OCI-LY1 (cell line): Measurements from ENCODE around the gene MLF2.

ENCODE experiments used
- H2AFZ ChIP-seq: fragments of 200-600 bp; sonication (generic), shearing (Covaris generic); 2 replicates; pipeline ENCODE4 v1.6.0; 2014; ENCODE audit warnings: antibody characterized with exemption, mild to moderate bottlenecking, low read length
- H3F3A ChIP-seq: fragments of 200-600 bp; sonication (generic), shearing (Covaris generic); 2 replicates; pipeline ENCODE4 v1.6.0; 2014; ENCODE audit warnings: mild to moderate bottlenecking, antibody characterized with exemption, low read length, moderate library complexity; ENCODE audit not compliant: insufficient read depth
- H3K27ac ChIP-seq: fragments of 200-600 bp; sonication (generic); 2 replicates; pipeline ENCODE4 v1.5.1; 2014; ENCODE audit warnings: low read length, mixed run types, mild to moderate bottlenecking, low read depth; ENCODE audit not compliant: poor library complexity, severe bottlenecking
- H3K27me3 ChIP-seq: fragments of 200-600 bp; sonication (generic); 2 replicates; pipeline ENCODE4 v1.6.0; 2014; ENCODE audit warnings: antibody characterized with exemption, mild to moderate bottlenecking, low read length, moderate library complexity; ENCODE audit not compliant: insufficient read depth
- H3K36me3 ChIP-seq: fragments of 200-600 bp; sonication (generic); 2 replicates; pipeline ENCODE4 v1.6.1; 2014; ENCODE audit warnings: mild to moderate bottlenecking, antibody characterized with exemption, low read length, moderate library complexity, mixed read lengths; ENCODE audit not compliant: insufficient read depth
- H3K4me1 ChIP-seq: fragments of 200-600 bp; sonication (generic); 2 replicates; pipeline ENCODE4 v1.5.1; 2014; ENCODE audit warnings: mild to moderate bottlenecking, low read length, moderate library complexity; ENCODE audit not compliant: insufficient read depth, severe bottlenecking
- H3K4me2 ChIP-seq: fragments of 200-600 bp; sonication (generic), shearing (Covaris generic); 2 replicates; pipeline ENCODE4 v1.6.1; 2014; ENCODE audit warnings: low read length
- H3K4me3 ChIP-seq: fragments of 200-600 bp; sonication (generic); 2 replicates; pipeline ENCODE4 v1.5.1; 2014; ENCODE audit warnings: low read length, low read depth, mild to moderate bottlenecking, mixed read lengths; ENCODE audit not compliant: poor library complexity, severe bottlenecking
- H3K79me2 ChIP-seq: fragments of 200-600 bp; shearing (Covaris generic); 2 replicates; pipeline ENCODE4 v1.6.1; 2016; ENCODE audit warnings: mixed run types, low read length, mixed read lengths; ENCODE audit not compliant: insufficient read depth
- H3K9ac ChIP-seq: fragments of 200-600 bp; sonication (generic), shearing (Covaris generic); 2 replicates; pipeline ENCODE4 v1.6.1; 2014; ENCODE audit warnings: mild to moderate bottlenecking, low read length, mixed read lengths
- H3K9me2 ChIP-seq: fragments of 200-600 bp; sonication (generic), shearing (Covaris generic); 2 replicates; pipeline ENCODE4 v1.6.1; 2014; ENCODE audit warnings: low read depth, mild to moderate bottlenecking, low read length, mixed read lengths
- H3K9me3 ChIP-seq: fragments of 200-600 bp; shearing (Covaris generic); 2 replicates; pipeline ENCODE4 v1.6.1; 2014; ENCODE audit warnings: low read length, mixed read lengths
- H4K20me1 ChIP-seq: fragments of 200-600 bp; sonication (generic), shearing (Covaris generic); 2 replicates; pipeline ENCODE4 v1.6.0; 2016; ENCODE audit warnings: mild to moderate bottlenecking, low read length; ENCODE audit not compliant: insufficient read depth
- CTCF ChIP-seq: fragments of 200-600 bp; sonication (generic), shearing (Covaris generic); IDR thresholded peaks from 2 replicates; pipeline ENCODE4 v1.5.1; 2017; ENCODE audit warnings: mild to moderate bottlenecking, antibody characterized with exemption, low read length, moderate library complexity, mixed read lengths
- EZH2 ChIP-seq: fragments of 200-600 bp; sonication (generic), shearing (Covaris generic); IDR thresholded peaks from 2 replicates; pipeline ENCODE4 v1.8.0; 2017; ENCODE audit warnings: borderline replicate concordance, mixed run types, mild to moderate bottlenecking, antibody characterized with exemption, low read length, moderate library complexity, mixed read lengths

The MLF2 gene

GRCh38 chr12:6725350-6725749, 27.6 kb downstream of the MLF2 start:
- Histone ChIP-seq H3K4me1 (peaks cover 37% of the 10 kb centered on the region), H3K9me2 (no peaks in the 10 kb centered on the region), H3K36me3 (peaks cover 24% of the 10 kb centered on the region), H3K79me2 (no peaks in the 10 kb centered on the region), H4K20me1 (no peaks in the 10 kb centered on the region), H2AFZ (no peak overlapping the region), H3K4me2 (peak overlapping the region; percentile 89), H3F3A (peaks cover 7% of the 10 kb centered on the region; the same call in 1 of the 2 replicates), H3K9me3 (no peaks in the 10 kb centered on the region), H3K4me3 (peak overlapping the region; percentile 69), H3K9ac (peak overlapping the region; percentile 78; the same call in 1 of the 2 replicates), H3K27ac (no peak overlapping the region), H3K27me3 (no peaks in the 10 kb centered on the region)
- no peak for TF ChIP-seq EZH2
- no peak for TF ChIP-seq CTCF

- Histone ChIP-seq H3K27me3 (no peaks in the 10 kb centered on the region), H2AFZ (no peak overlapping the region), H3K4me3 (peak overlapping the region; percentile 69), H3K79me2 (no peaks in the 10 kb centered on the region), H3F3A (peaks cover 7% of the 10 kb centered on the region; the same call in 1 of the 2 replicates), H3K4me1 (peaks cover 37% of the 10 kb centered on the region), H3K4me2 (peak overlapping the region; percentile 89), H3K9me3 (no peaks in the 10 kb centered on the region), H3K9ac (peak overlapping the region; percentile 78), H3K36me3 (peaks cover 15% of the 10 kb centered on the region), H3K9me2 (no peaks in the 10 kb centered on the region), H4K20me1 (no peaks in the 10 kb centered on the region), H3K27ac (peak overlapping the region; percentile 72)
- TF ChIP-seq CTCF (no peak), EZH2 (no peak)
These were observed 28.5 kb downstream of the MLF2 start for GRCh38 chr12:6724409-6724797.

GRCh38 chr12:6723607-6724408, 29.1 kb downstream of the MLF2 start, which contains the start of gene COPS7A:
Gene COPS7A (plus strand): TSS chr12:6724046. CDS start chr12:6724657, 611 bp downstream.
- Histone ChIP-seq H4K20me1 (no peaks in the 10 kb centered on the region), H3K9ac (peak within 1 kb of the TSS; percentile 87), H3K4me3 (peak within 1 kb of the TSS; percentile 69), H3K27me3 (no peaks in the 10 kb centered on the region), H3K36me3 (peaks cover 9% of the 10 kb centered on the region; the same call in 1 of the 2 replicates), H3K9me3 (no peaks in the 10 kb centered on the region), H3K4me2 (peak within 1 kb of the TSS; percentile 89), H3K27ac (peak within 1 kb of the TSS; percentile 76), H2AFZ (peak within 1 kb of the TSS; percentile 90), H3K79me2 (no peaks in the 10 kb centered on the region), H3K4me1 (peaks cover 37% of the 10 kb centered on the region), H3F3A (peaks cover 7% of the 10 kb centered on the region; the same call in 1 of the 2 replicates), H3K9me2 (no peaks in the 10 kb centered on the region)
- TF ChIP-seq CTCF: no peak
- no peak for TF ChIP-seq EZH2
